Suprapubic skin (tissue), 4 donors: ENCODE measurements around the gene PLXNB2.

ENCODE experiments used
- EP300 ChIP-seq: sonication (generic); formaldehyde crosslinking; IDR thresholded peaks from one replicate; pipeline ENCODE4 v1.6.1; 2017; ENCODE audit warnings: antibody characterized with exemption
- POLR2A ChIP-seq, 2 donors: fragments of 450-650 bp; IDR thresholded peaks; one replicate each; pipeline ENCODE4 v1.6.1; 2017; ENCODE audit warnings: antibody characterized with exemption in 2 of 2, mild to moderate bottlenecking in 2 of 2, moderate library complexity in 2 of 2
- POLR2AphosphoS5 ChIP-seq, 3 donors: sonication (generic); formaldehyde crosslinking; IDR thresholded peaks; one replicate each; pipeline ENCODE4 v1.6.1; 2017; ENCODE audit warnings: antibody characterized with exemption in 3 of 3
- TF ChIP-seq, protein P1 (sequence below), 2 donors: fragments of 200-600 bp in 1 of 2; fragments of 450-650 bp in 1 of 2; sonication (generic) in 1 of 2; IDR thresholded peaks; one replicate each; pipeline ENCODE4 v1.5.1; 2016 to 2019; ENCODE audit warnings: antibody characterized with exemption in 2 of 2, mild to moderate bottlenecking in 1 of 2, moderate library complexity in 1 of 2

DNA sequence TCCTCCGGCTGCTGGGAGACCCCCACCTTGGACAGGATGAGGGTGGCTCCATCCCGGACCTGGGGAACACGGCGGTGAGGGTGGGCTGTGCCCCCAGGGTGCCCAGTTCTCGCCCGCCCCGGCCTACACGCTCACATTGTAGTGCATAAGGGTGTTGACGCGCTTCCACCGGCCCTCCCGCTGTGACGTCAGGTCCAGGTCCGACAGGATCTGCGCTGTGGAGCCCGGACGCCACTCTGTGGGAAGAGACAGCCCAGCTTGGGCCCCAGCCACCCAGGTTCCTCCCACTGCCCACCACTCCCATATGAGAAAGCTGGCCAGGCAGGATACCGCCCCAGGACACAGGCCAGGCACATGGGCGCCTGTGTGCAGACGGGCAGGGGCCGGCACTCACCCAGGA is 29.0 kb downstream of the PLXNB2 start:
- TF ChIP-seq, protein P1, sequence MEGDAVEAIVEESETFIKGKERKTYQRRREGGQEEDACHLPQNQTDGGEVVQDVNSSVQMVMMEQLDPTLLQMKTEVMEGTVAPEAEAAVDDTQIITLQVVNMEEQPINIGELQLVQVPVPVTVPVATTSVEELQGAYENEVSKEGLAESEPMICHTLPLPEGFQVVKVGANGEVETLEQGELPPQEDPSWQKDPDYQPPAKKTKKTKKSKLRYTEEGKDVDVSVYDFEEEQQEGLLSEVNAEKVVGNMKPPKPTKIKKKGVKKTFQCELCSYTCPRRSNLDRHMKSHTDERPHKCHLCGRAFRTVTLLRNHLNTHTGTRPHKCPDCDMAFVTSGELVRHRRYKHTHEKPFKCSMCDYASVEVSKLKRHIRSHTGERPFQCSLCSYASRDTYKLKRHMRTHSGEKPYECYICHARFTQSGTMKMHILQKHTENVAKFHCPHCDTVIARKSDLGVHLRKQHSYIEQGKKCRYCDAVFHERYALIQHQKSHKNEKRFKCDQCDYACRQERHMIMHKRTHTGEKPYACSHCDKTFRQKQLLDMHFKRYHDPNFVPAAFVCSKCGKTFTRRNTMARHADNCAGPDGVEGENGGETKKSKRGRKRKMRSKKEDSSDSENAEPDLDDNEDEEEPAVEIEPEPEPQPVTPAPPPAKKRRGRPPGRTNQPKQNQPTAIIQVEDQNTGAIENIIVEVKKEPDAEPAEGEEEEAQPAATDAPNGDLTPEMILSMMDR (IDR thresholded peaks at IDR 0.05) = no peak
- TF ChIP-seq POLR2A (IDR thresholded peaks at IDR 0.05) (no peak), POLR2AphosphoS5 (IDR thresholded peaks at IDR 0.05) (no peak), EP300 (no peak)
